ENCODE results near the gene TFAM.
A peak's percentile ranks its signal among the peaks of the same experiment; 100 is the strongest.
"Not testable (repeated sequence)": the region's sequence is repeated elsewhere in the genome, so short reads cannot be mapped to it uniquely, and the experiment has no call there.

The TFAM gene

DNA sequence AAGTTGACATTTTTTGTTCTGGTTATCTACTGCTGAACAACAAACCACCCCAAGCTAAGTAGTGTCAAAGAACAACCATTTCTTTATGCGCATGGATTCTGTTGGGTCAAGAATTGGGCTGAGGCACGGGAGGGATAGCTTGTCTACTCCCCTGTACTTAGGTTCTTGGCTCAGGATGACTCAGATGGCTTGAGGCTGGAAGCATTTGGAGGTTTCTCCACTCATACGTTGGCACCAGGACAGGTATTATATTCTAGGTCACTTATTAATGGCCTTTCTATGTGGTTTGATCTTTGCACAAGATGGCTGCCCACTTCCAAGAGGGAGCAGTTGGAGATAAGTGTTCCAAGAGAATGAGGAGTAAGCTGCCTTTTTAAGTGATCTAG is 11.8 kb upstream of the TFAM start:
- no peak for DNase-seq

DNA sequence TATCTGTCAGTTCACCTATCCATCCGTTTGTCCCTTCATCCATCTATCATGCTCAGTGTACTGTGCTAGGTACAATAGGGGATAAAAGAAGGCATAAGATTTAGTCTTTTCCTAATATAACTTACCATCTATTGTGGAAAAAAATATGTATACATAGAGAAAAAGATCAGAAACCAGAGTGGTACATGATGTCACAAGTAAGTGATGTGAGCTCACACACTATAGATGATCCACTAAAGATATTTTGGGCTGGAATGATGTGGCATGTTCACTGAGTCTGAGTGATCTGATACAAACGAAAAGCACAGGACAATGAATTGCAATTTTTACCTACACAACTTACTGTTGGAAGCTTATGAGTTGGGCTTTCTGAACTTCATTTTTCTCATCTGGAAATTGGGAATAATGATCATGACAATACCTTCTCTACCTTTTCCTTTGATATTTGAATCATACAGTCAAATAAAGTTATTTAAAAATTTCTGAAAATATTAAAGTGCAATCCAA is 2.7 kb upstream of the TFAM start:
- no peak for DNase-seq

DNA sequence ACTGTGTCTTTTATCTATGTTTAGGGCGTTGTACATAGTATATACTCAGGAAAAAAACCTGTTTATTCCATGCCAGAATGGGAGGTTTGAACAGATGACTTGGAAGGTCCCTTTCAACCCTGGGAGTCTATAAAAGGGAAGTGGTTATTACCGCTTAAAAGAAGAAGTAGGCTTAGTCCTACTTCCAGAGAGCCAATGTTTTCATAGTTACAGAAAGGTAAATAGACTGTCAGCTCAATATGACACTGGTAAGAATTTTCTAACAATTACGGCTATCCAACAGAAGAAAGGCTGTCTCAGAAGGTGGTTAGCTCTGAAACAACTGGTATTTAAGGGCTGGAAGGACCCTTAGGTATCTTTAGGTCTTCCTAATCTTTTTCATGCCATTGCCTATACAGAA is 1.1 kb upstream of the TFAM start:
- peak; percentile 96 for DNase-seq

DNA sequence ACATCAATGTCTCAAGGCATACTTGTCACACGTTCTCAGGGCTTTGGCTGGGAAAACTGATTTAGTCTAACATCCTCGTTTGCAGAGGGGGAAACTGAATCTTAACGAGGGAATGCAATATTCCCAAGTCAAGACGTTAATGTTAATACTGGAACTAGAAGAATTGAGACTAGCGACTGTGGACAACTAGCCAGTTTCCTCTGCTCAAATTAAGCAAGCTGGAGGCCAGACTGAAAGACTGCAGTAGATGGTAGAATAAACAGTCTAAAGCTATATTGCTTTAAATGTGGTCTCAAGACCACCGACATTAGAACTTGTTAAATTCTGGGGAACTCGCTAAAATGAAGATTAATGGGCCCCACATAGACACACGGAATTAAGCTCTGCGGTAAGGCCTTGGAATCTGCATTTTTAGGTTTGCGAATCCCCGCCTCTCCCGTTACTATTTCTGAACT is 639 bp upstream of the TFAM start:
- no peak for DNase-seq

DNA sequence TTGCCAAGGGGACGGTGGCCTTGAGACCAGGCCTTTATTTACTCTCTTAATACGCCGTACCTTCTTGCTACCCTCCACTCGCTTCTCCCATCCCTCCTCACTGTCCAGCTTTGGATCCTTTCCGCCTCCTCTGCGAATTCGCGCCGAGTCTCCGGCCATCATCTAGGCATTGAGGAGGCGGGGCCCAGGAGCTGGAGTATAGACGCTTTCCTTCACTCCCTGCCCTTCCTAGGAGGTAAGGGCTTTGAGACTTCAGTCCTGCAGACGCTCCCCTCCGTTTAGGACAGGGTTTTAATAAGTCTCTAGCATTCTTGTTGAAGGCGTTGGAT is 538 bp downstream of the TFAM start:
- DNase-seq: no peak

DNA sequence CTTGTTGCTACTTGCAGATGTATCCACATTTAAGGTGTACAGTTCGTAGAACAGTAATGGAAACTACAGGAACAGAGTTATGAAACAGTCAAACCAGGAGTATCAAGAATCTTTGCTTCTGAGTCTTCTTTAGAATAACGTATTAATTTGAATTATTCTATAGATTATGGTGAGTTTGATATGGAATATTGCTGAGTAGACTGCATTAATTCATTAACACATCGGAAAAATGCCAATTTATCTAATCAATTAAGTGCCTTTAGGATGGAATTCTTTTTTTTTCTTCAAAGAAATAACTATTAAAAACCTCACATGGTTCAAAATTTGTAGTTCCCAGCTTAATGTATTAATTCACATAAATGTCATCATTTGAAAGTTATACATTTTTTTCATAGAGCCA is 3.8 kb downstream of the TFAM start:
- no peak for DNase-seq

DNA sequence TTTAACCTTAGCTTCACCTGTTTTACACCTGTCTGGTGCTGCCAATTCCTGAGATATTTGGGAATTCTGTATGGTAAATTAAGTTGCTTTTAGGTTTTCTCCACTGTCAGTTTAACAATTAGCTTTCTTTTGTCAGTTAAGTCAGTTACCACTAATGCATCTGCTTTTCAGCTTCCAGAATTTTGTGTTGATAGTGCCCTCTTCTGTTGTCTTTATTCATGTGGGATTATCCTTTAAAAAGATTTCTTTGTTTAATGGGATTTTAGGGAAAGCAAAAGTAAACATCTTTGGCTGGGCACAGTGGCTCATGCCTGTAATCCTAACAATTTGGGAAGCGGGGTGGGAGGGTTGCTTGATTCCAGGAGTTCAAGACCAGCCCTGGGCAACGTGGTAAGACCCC is 8.1 kb downstream of the TFAM start:
- no peak for DNase-seq

DNA sequence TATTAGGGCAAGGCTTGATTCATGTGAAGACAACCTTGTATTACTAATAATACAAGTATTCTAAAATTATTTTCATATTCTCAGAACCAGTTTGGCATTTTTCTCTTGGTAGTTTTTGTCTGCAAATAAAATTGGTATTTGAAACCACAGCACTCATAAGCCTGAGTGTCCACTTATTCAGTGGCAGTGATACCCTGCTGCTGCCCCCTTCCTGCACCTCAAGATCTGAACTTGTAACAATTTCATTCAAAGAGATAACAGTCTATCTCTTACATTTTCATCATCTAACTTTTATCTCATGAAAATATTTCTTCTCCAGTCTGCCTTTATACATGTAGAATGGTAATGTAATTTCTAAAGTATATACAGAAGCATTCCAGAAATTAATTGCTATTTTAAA is 9.3 kb downstream of the TFAM start:
- DNase-seq: no peak

DNA sequence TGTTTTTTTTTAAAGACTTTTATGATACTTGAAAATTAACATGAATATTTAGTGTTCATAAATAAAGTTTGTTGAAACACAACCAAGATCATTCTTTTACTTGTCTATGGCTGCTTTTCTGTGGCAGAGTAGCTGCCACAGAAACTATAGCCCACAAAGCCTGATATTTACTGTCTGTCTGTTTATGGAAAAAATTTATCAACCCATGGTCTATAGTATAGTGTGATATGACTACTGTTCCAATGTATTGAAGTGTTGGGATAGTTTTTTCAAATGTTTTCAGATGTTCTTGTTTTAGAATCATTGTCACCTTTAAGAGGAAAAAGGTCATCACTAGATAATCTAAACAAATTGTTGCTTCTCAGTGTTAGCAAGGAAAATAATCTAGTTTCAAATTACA is 10.8 kb downstream of the TFAM start:
- DNase-seq: no peak

DNA sequence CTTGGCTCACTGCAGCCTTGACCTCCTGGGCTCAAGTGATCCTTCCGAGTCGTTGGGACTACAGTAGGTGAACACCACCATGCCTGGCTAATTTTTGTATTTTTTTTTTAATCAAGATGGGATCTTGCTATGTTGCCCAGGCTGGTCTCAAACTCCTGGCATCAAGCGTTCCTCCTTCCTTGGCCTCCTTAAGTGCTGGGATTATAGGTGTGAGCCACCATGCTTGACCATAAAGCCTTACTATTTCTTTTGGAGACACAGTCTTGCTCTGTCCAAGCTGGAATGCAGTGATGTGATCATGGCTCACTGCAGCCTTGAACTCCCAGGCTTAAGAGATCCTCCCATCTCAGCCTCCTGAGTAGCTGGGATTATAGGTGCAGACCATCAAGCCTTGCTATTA is 12.6 kb downstream of the TFAM start:
- no peak for DNase-seq

DNA sequence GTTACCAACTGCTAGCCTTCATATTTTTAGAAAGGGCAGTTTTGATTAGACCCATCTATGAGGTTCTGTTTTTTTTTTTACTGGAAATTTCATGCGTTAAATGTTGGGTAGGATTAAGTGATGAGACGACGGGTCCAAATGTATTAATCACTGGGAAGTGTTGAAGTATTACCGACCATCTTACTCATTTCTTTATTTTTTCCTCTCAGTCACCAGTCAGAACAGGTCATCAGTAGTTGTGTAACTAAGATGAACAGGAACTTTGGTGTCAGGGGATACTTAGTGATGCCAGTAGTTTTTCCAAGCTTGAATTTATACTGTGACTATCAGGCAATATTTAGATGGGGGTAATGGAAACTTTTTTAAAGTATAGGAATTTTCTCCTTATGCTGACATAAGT is 14.2 kb downstream of the TFAM start:
- peak; percentile 26 for DNase-seq

DNA sequence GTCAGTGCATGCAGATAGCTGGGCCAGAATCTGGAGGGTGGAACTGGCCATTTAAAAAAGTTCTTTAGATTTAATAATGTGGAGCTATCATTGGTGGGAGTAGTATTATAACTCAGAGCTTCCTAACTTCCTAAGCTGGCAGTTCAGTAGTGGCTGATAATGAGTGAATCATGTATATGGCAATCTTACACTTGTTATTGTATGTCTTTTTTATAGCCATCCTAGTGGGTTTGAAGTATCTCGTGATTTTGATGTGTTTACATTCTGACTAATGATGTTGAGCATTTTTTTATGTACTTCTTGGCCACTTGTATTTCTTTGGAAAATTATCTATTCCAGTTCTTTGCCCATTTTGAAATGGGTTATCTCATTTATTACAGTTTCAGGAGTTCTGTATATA is 15.4 kb downstream of the TFAM start:
- DNase-seq: no peak

DNA sequence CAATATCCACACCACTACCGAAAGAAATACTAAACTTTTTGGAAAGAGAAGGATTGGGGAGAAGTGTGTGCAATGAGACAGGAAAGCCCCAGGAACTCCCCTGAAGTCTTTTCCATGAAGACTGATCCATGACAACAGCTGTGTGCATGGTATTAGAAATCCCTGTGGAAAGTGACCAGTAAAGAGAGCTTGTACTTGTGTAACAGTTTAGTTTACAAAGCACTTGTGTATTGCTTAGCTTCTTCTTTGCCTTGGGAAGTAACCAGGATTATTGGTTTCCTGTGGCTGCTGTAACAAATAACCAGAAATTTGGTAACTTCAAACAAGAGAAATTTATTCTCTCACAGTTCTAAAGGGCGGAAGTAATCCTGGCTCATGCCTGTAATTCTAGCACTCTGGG is 18.8 kb downstream of the TFAM start:
- peak; percentile 69 for DNase-seq

DNA sequence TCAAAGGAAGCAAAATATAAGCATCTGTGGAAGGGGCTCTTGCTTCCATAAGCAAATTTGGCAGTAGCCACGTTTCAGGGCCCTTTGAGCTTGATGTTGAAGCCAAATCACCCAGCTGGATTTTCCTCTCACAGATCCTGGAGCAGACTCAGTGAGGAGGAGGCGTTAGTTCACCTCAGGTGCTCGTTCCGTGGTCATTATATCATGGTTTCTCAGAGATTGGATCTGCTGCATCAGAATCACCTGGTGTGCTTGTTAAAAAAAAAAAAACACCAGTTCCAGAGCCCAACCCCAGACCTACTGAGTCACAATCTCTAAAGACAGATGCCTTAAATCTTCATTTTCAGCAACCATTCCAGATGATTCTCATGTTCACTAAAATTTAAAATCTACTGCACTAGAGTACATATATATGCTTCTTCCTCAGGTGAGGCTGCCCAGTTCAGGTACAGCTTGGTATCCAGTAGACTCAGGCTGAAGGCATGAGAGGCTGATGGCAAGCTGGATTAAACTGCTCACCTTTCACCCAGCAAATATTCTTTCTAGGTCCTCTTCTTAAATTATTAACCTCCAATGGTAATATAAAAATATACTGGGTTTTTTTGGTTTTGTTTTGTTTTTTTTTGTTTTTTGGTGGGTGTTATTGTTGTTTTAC is 24.9 kb downstream of the TFAM start:
- DNase-seq: no peak

DNA sequence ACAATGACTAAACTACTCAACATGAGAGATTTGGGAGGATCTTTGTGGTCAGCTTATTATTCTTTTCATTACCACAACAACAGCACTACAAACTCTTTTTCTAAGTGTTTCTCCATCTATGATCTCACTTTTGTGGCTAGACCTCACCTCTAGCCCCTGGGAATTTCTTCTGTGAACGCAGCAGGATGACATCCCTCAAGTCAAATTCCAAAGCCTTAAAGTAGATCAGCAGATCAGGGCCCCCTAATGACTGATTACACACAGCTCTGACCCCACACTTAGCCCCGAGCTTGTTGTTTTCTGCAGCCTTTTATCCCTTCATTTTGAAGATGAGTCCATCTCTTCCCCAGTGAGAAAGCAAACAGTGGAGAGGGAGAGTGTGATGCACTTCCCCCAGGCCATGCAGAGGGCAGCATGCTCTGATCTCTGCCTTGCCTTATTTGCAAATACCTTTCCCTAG is 27.3 kb downstream of the TFAM start:
- no peak for DNase-seq

DNA sequence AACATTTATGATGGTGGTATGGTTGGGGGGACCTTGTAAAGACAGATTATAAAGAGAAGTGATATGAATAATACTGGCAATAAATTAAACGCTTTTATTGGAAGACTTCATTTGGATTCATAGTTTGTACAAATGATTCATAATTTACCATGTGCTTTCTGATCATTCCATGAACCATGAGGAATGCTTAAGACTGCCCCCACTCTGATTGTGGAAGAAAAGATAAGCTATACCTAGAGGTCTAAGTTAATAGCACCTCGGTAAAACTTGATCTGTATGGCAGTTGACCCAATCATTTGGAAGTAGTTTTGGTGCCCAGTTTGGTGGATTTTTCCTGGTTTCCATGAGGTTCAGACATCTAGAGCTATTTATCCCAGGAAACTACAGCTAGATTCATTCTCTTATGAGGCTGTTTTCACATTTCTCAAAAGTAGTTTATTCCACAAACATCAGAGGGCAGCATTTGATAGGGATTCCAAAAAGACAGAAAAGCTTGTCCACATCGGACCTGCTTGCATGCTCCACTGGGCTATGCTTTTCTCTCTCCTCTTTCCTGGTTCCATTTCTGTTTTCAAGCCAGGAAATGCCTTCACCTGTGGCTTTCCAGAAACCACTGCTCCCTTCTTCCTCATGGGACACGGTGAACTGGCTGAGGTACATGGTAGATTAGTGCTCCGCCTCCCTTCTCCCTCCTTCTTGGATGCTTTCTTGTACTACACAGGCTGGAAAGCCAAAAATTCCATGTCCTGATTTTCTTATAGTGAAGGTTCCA is 29.2 kb downstream of the TFAM start:
- peak; percentile 20 for DNase-seq

DNA sequence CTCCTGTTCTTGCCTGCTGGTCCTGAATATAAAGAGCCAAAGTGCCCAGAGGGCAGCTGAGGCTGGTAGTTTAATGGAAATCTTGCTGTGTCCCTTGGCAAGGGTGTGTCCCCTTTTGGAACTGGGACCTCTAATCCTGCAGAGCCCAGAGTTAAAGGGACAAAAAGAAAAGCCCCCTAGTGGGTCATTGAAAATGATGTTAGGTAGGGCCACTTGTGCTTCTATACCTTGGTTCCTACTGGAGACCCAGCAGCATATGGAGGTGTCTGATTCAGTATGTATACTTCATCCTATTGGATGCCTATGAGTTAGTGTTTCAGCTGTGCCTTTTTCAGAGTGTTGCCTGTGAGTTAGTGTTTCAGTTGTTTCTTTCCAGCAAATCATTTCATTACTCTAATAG is 30.5 kb downstream of the TFAM start:
- DNase-seq: no peak

DNA sequence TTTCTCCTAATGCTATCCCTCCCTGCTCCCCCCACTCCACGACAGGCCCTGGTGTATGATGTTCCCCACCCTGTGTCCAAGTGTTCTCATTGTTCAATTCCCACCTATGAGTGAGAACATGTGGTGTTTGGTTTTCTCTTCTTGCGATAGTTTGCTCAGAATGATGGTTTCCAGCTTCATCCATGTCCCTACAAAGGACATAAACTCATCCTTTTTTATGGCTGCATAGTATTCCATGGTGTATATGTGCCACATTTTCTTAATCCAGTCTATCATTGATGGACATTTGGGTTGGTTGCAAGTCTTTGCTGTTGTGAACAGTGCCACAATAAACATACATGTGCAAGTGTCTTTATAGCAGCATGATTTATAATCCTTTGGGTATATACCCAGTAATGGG is 32.7 kb downstream of the TFAM start:
- not testable (repeated sequence) for DNase-seq

DNA sequence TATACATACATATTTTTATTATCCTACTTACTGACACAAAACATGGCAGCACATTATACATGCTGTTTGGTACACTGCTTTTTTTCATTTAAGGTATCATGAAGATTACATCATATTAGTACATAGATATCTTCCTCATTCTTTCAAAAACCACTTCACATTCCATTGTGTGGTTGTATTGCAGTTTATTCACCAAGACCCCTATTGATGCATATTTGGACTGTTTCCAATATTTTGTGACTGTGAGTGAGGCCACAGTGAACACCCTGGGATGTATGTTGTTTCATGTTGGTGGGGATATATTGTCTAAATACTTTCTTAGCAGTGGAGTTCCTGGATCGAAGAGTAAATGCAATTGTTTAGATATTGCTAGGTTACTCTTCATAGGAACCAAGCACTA is 39.0 kb downstream of the TFAM start:
- no peak for DNase-seq

DNA sequence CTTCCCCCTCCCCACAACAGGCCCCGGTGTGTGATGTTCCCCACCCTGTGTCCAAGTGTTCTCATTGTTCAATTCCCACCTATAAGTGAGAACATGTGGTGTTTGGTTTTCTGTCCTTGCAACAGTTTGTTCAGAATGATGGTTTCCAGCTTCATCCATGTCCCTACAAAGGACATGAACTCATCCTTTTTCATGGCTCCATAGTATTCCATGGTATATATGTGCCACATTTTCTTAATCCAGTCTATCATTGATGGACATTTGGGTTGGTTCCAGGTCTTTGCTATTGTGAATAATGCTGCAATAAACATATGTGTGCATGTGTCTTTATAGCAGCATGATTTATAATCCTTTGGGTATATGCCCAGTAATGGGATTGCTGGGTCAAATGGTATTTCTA is 43.2 kb downstream of the TFAM start:
- DNase-seq: not testable (repeated sequence)

DNA sequence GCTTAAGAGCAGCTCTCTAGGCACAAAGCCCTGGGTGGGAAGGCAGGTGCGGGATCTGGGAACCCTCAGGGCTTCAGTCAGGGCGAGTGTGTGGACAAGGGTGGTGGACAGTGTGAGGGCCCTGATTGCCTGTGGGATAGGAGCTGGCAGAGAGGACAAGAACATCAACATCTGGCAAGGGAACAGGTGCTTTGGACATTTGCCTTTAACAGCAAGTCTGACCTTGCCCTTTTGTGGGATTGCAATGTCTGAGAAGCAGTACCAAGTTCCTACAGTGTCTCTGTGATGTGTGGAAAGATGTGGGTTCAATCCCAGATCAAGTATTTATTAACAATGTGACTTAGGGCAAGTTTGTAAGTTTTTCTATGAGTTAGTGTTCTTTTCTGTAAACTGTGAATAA is 46.7 kb downstream of the TFAM start:
- no peak for DNase-seq

DNA sequence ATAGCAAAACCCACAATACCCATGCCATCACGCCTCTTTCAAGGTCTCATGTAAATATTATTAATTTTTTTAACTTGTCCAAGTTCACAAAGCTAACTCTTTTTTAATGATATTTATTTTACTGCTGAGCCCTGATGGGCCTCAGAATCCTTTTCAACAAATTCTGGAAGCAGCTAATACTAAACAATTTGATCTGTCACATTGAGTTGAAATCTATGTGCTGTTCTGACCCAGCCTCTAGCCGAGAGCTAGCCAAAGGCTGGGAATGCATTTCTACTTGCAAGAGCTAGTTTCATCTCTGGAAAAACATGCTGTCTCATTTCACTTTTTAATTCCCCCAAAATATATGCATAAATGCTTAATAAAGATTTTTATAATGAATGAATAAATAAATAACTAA is 47.9 kb downstream of the TFAM start:
- DNase-seq: no peak

DNA sequence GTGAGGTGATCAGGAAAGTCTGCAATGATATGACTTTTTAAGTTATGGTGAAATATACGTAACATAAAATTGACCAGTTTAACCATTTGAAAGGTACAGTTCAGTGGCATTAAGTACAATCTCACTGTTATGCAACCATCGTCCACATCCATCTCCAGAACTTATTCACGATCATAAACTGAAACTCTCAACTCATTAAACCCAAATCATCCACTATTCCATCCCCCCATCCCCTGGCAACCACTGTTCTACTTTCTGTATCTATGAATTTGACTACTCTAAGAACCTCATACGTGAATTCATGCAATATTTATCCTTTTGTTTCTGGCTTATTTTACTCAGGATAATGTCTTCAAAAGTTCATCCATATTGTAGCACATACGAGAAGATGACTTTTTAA is 48.4 kb downstream of the TFAM start:
- no peak for DNase-seq

DNA sequence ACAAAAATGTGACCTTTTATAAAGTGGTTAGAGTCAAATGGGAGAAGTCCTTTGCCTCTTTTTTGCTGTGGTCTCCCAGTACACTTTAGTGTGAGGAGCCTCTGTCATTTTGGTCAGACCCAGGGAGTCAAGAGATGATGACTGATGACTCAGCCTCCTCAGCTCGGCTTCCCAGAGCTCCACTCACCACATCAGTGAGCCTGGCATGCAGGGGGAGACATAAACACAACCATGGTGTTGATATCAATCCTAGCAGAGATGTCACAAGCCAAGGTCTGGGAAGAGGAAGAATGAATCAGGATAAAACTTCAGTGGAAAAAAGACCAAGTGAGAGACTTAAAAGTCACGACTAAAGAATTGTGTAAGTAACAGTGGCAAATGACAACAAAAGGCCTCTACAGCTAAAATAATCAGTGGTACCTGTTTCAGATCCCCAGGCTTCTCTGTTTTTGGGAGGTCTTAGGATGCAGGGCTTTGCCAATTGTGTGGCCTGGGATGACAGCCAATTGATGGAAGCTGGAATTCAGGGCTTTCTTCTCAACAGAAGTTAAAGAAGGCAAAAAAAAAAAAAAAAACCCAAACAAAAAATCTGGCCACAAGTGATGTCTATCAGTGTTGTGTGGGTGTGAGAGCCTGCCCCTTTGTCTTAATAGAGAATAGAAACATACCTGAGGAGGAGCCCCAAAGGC is 50.2 kb downstream of the TFAM start:
- peak; percentile 38 for DNase-seq

Measured in MV-4-11 (cell line).